Measurements from ENCODE around the gene UNC13D. TPM values are rescaled to one million over a fixed set of nuclear protein-coding genes. Genes with fewer than 3 reads are reported as not detected.
A peak's percentile ranks its signal among the peaks of the same experiment; 100 is the strongest.

The UNC13D gene
- total RNA-seq, 1 experiment from 2014 or later: 3.5 TPM

GRCh38 chr17:75846692-75847613 is 2.7 kb upstream of the UNC13D start:
- CTCF ChIA-PET: interaction anchor here (0.5 to 1.9 kb wide), 13 partner anchors 10 to 607 kb away, joined by 3 to 9 read pairs (median 4); partner anchors contain the start of gene UNK
- TF ChIP-seq, protein P1, sequence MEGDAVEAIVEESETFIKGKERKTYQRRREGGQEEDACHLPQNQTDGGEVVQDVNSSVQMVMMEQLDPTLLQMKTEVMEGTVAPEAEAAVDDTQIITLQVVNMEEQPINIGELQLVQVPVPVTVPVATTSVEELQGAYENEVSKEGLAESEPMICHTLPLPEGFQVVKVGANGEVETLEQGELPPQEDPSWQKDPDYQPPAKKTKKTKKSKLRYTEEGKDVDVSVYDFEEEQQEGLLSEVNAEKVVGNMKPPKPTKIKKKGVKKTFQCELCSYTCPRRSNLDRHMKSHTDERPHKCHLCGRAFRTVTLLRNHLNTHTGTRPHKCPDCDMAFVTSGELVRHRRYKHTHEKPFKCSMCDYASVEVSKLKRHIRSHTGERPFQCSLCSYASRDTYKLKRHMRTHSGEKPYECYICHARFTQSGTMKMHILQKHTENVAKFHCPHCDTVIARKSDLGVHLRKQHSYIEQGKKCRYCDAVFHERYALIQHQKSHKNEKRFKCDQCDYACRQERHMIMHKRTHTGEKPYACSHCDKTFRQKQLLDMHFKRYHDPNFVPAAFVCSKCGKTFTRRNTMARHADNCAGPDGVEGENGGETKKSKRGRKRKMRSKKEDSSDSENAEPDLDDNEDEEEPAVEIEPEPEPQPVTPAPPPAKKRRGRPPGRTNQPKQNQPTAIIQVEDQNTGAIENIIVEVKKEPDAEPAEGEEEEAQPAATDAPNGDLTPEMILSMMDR (IDR thresholded peaks at IDR 0.05; ENCODE audit: unreplicated experiment): no peak
- intact Hi-C loops (cut with micrococcal nuclease): no loop called here
- DNase-seq (ENCODE audit: unreplicated experiment): no peak
- no TSS peak for BruUV-seq (replicated peaks)
- Mint-ChIP-seq H3K36me3 (ENCODE audit: insufficient read depth, unreplicated experiment) (peaks cover 65% of the 10 kb centered on the region), H3K27ac (ENCODE audit: low read depth, unreplicated experiment) (no peak overlapping the region), H3K4me1 (ENCODE audit: insufficient read depth, unreplicated experiment) (peaks cover 14% of the 10 kb centered on the region), H3K27me3 (ENCODE audit: insufficient read depth, unreplicated experiment) (no peaks in the 10 kb centered on the region), H3K4me3 (ENCODE audit: unreplicated experiment) (no peak overlapping the region), H3K9me3 (ENCODE audit: unreplicated experiment) (no peaks in the 10 kb centered on the region)
- POLR2A ChIA-PET: interaction anchor here (0.5 to 3.4 kb wide), 7 partner anchors 8 to 379 kb away, joined by 3 to 27 read pairs (median 4); partner anchors contain the start of gene WBP2

DNA sequence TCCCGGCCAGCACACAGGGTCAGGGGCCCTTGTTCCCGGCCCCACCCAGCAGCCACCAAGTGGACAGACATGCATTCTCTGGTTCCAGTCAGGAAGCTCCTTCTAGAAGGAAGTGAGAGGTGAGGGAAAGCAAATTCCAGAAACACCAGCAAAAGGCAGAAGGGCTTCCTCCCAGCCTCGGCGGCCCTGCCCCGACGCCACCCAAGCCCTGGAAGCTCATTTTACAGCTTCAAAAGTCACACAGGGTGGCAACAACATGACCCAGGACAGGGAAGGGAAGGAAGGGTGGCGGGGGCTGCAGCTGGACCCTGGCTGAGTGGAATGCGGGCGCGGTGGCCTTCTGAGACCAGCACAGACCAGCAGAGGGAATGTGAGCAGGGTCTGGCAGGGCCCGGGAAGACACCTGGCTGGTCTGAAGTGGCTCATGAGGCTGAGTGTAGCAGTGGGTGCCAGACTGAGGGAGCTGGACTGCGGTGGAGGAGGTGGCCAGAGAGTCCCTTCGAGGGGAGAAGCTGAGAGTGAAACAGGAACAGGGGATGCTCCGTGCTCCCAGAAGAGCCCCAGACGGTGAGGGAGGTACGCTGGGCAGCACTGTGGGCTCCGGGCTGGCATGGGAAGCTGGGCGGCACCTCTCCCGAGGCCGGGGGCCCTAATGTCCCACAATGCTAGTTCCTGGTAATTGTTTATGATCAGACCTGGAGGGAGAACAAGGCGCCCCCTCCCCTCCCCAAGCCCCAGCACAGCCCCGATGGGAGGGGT is 1.9 kb upstream of the UNC13D start:
- intact Hi-C loops (cut with micrococcal nuclease): no loop called here
- peaks cover 56% of the 10 kb centered on the region for H3K36me3 Mint-ChIP-seq (ENCODE audit: insufficient read depth, unreplicated experiment)
- H3K9me3 Mint-ChIP-seq (ENCODE audit: unreplicated experiment): no peaks in the 10 kb centered on the region
- DNase-seq (ENCODE audit: unreplicated experiment): no peak
- ChIA-PET CTCF (interaction anchor here (0.5 to 1.9 kb wide), 9 partner anchors 14 to 188 kb away, joined by 3 to 8 read pairs (median 4); partner anchors contain the start of genes TRIM65 and UNK), POLR2A (interaction anchor here (0.8 to 3.4 kb wide), 6 partner anchors 9 to 70 kb away, joined by 3 to 27 read pairs (median 6); partner anchors contain the start of genes TRIM47 and WBP2)
- H3K4me3 Mint-ChIP-seq (ENCODE audit: unreplicated experiment): no peak overlapping the region
- peaks cover 14% of the 10 kb centered on the region for H3K4me1 Mint-ChIP-seq (ENCODE audit: insufficient read depth, unreplicated experiment)
- no peaks in the 10 kb centered on the region for H3K27me3 Mint-ChIP-seq (ENCODE audit: insufficient read depth, unreplicated experiment)
- no peak overlapping the region for H3K27ac Mint-ChIP-seq (ENCODE audit: low read depth, unreplicated experiment)
- TF ChIP-seq, protein P1 (IDR thresholded peaks at IDR 0.05; ENCODE audit: unreplicated experiment): no peak
- TSS peak; percentile 78 for BruUV-seq (replicated peaks)

GRCh38 chr17:75845058-75845711 is 981 bp upstream of the UNC13D start:
- no TSS peak for BruUV-seq (replicated peaks)
- TF ChIP-seq, protein P1 (IDR thresholded peaks at IDR 0.05; ENCODE audit: unreplicated experiment): peak; percentile 81
- H3K27ac Mint-ChIP-seq (ENCODE audit: low read depth, unreplicated experiment): no peak overlapping the region
- peak overlapping the region; percentile 16 for H3K4me3 Mint-ChIP-seq (ENCODE audit: unreplicated experiment)
- ChIA-PET CTCF (interaction anchor here (0.6 to 1.9 kb wide), 6 partner anchors 13 to 187 kb away, joined by 3 to 8 read pairs (median 4); partner anchors contain the start of gene TRIM65), POLR2A (interaction anchor here (0.7 to 3.4 kb wide), 5 partner anchors 10 to 421 kb away, joined by 3 to 27 read pairs (median 4); partner anchors contain the start of genes UNK and WBP2)
- no peaks in the 10 kb centered on the region for H3K27me3 Mint-ChIP-seq (ENCODE audit: insufficient read depth, unreplicated experiment)
- peaks cover 47% of the 10 kb centered on the region for H3K36me3 Mint-ChIP-seq (ENCODE audit: insufficient read depth, unreplicated experiment)
- no peaks in the 10 kb centered on the region for H3K9me3 Mint-ChIP-seq (ENCODE audit: unreplicated experiment)
- DNase-seq (ENCODE audit: unreplicated experiment): peak; percentile 77
- peaks cover 14% of the 10 kb centered on the region for H3K4me1 Mint-ChIP-seq (ENCODE audit: insufficient read depth, unreplicated experiment)
- intact Hi-C loops (cut with micrococcal nuclease): no loop called here
